HepG2 (cell line): ENCODE data around the gene OR7D2. TPM values are rescaled to one million over a fixed set of nuclear protein-coding genes. Genes with fewer than 3 reads are reported as not detected.

ENCODE experiments used
- ATAC-seq: fragments of 200-7000 bp; cut with Tn5 transposase; 3 replicates; pipeline ENCODE4 v1.9.1; 2020; ENCODE audit warnings: mild to moderate bottlenecking, moderate library complexity
- BruUV-seq: library from RNA; stranded (reverse); fragments of 400-500 nt; replicated peaks from 2 replicates; lab custom pipeline; 2021; lab: Mats Ljungman, UMichigan
- CTCF ChIA-PET: fragments of 300-600 bp; formaldehyde crosslinking; extraction: SDS; loops from one replicate; lab custom pipeline; 2021; ENCODE audit warnings: low total read pairs, inconsistent platforms, low intra/inter-chr PET ratio; lab: Yijun Ruan, JAX
- POLR2A ChIA-PET: fragments of 350-600 bp; sonication (Branson Sonifier 250); formaldehyde crosslinking; loops from one replicate; lab custom pipeline; 2020; ENCODE audit warnings: antibody characterized with exemption, inconsistent platforms; lab: Yijun Ruan, JAX
- DNase-seq: peaks from one replicate; pipeline ENCODE4 v3.0.0-alpha.2; 2015; ENCODE audit warnings: low spot score
- FAIRE-seq: peaks from 3 replicates; lab custom pipeline; 2011; peaks lifted over from hg19 to GRCh38; lab: Jason Lieb, UNC
- H2AFZ ChIP-seq: one replicate; pipeline ENCODE4 v1.6.1; 2011; ENCODE audit warnings: low read length, inconsistent platforms
- H3K27ac ChIP-seq: fragments of 300-600 bp; 3 replicates; pipeline ENCODE4 v1.8.0; 2011; ENCODE audit warnings: mixed run types, mild to moderate bottlenecking, mixed read lengths, low read length, inconsistent platforms; ENCODE audit not compliant: insufficient read depth; ENCODE audit errors: extremely low read length
- H3K27me3 ChIP-seq, 2 experiments: fragments of 200-600 bp in 1 of 2; 2 replicates in 1 of 2; 3 replicates in 1 of 2; pipeline versions ENCODE4 v1.6.0 to v1.8.0; 2011; ENCODE audit warnings: low read length in 2 of 2, mild to moderate bottlenecking in 2 of 2, moderate library complexity in 2 of 2, inconsistent platforms in 1 of 2; ENCODE audit not compliant: insufficient read depth in 2 of 2, control insufficient read depth in 1 of 2
- H3K36me3 ChIP-seq, 2 experiments: fragments of 200-600 bp in 1 of 2; replicated peaks in 1 of 2; 2 replicates in 1 of 2; 3 replicates in 1 of 2; pipeline versions ENCODE4 v1.5.1 to v1.8.0; 2011; ENCODE audit warnings: low read length in 2 of 2, inconsistent platforms in 1 of 2; ENCODE audit not compliant: insufficient read depth in 2 of 2, control insufficient read depth in 1 of 2
- H3K4me1 ChIP-seq: 2 replicates; pipeline ENCODE4 v1.5.1; 2012; ENCODE audit warnings: low read length, inconsistent platforms; ENCODE audit not compliant: insufficient read depth
- H3K4me2 ChIP-seq: 2 replicates; pipeline ENCODE4 v1.6.0; 2011; ENCODE audit warnings: low read depth, low read length, inconsistent platforms
- H3K4me3 ChIP-seq, 3 experiments: fragments of 200-600 bp in 1 of 3; sonication (generic), shearing (Covaris generic) in 1 of 3; replicated peaks in 1 of 3; 2 replicates each; pipeline ENCODE4 v1.5.1; 2011 to 2016; ENCODE audit warnings: low read length in 3 of 3, inconsistent platforms in 2 of 3, low read depth in 2 of 3, mild to moderate bottlenecking in 2 of 3, control low read depth in 1 of 3, mixed read lengths in 1 of 3; ENCODE audit not compliant: insufficient read depth in 1 of 3
- H3K79me2 ChIP-seq: one replicate; pipeline ENCODE4 v1.6.1; 2011; ENCODE audit warnings: low read length, inconsistent platforms; ENCODE audit not compliant: insufficient read depth
- H3K9ac ChIP-seq: 2 replicates; pipeline ENCODE4 v1.6.0; 2011; ENCODE audit warnings: mild to moderate bottlenecking, low read depth, low read length, inconsistent platforms; ENCODE audit not compliant: insufficient read depth
- H3K9me3 ChIP-seq: 2 replicates; pipeline ENCODE4 v1.5.1; 2012; ENCODE audit warnings: mild to moderate bottlenecking, low read length
- H4K20me1 ChIP-seq: 2 replicates; pipeline ENCODE4 v1.6.0; 2011; ENCODE audit warnings: inconsistent platforms, mild to moderate bottlenecking, low read length, moderate library complexity; ENCODE audit not compliant: insufficient read depth
- ARID2 ChIP-seq: sonication (generic); formaldehyde crosslinking; IDR thresholded peaks from 2 replicates; pipeline ENCODE4 v1.8.1; 2022; ENCODE audit warnings: mild to moderate bottlenecking, missing genetic modification reagents, borderline replicate concordance
- ATF7-NPFF ChIP-seq: sonication (generic); formaldehyde crosslinking; IDR thresholded peaks from 2 replicates; pipeline ENCODE4 v1.8.1; 2023; ENCODE audit warnings: mild to moderate bottlenecking, low read depth, missing genetic modification reagents, moderate library complexity
- HNF4G ChIP-seq, 2 experiments: sonication (generic) in 1 of 2; formaldehyde crosslinking in 1 of 2; IDR thresholded peaks; 2 replicates each; pipeline versions ENCODE4 v1.4.0 to v1.6.1; 2011 to 2020; ENCODE audit warnings: borderline replicate concordance in 2 of 2, low read depth in 2 of 2, mild to moderate bottlenecking in 2 of 2, low read length in 1 of 2, missing genetic modification reagents in 1 of 2, moderate library complexity in 1 of 2
- JUND ChIP-seq: sonication (generic); formaldehyde crosslinking; IDR thresholded peaks from 2 replicates; pipeline ENCODE4 v1.8.0; 2022; ENCODE audit warnings: mild to moderate bottlenecking, missing genetic modification reagents
- KDM6A ChIP-seq: IDR thresholded peaks from 2 replicates; pipeline ENCODE4 v1.6.1; 2016; ENCODE audit warnings: low read depth
- NBN ChIP-seq: fragments of 450-650 bp; conservative IDR thresholded peaks from 2 replicates; pipeline ENCODE4 v1.6.1; 2017
- POLR2A ChIP-seq, 2 experiments: IDR thresholded peaks; 2 replicates each; pipeline ENCODE4 v1.6.1; 2011; ENCODE audit warnings: low read depth in 2 of 2, low read length in 2 of 2, mild to moderate bottlenecking in 1 of 2, moderate library complexity in 1 of 2; ENCODE audit not compliant: insufficient read depth in 1 of 2
- RARG ChIP-seq: sonication (generic); formaldehyde crosslinking; IDR thresholded peaks from 2 replicates; pipeline ENCODE4 v1.4.0; 2020; ENCODE audit warnings: low read depth, mild to moderate bottlenecking, missing genetic modification reagents
- SRSF9 ChIP-seq: fragments of 200-400 bp; formaldehyde crosslinking; IDR thresholded peaks from 2 replicates; pipeline ENCODE4 v1.6.1; 2018; ENCODE audit warnings: borderline replicate concordance, mild to moderate bottlenecking, low read depth, low read length; ENCODE audit not compliant: insufficient read depth, poor library complexity, severe bottlenecking
- TFDP1 ChIP-seq: IDR thresholded peaks from 2 replicates; pipeline ENCODE4 v1.6.1; 2016; ENCODE audit warnings: missing compliant biosample characterization, missing genetic modification reagents, borderline replicate concordance
- TOE1 ChIP-seq: sonication (generic); formaldehyde crosslinking; IDR thresholded peaks from 2 replicates; pipeline ENCODE4 v1.4.0; 2020; ENCODE audit warnings: mild to moderate bottlenecking, missing genetic modification reagents
- TRIM22 ChIP-seq: fragments of 450-650 bp; IDR thresholded peaks from 2 replicates; pipeline ENCODE4 v1.6.1; 2017
- ZFAT ChIP-seq: sonication (generic); formaldehyde crosslinking; conservative IDR thresholded peaks from 2 replicates; pipeline ENCODE4 v1.8.1; 2023; ENCODE audit warnings: missing genetic modification reagents, inconsistent platforms
- ZFP1 ChIP-seq: IDR thresholded peaks from 2 replicates; pipeline ENCODE4 v1.6.1; 2016
- WGBS: methylation state at CpG from one replicate; pipeline ENCODE4 v1.1.6; 2017; ENCODE audit warnings: low lambda C conversion rate; 5-methylcytosine and 5-hydroxymethylcytosine counted together
- in situ Hi-C: cut with HindIII; loops from 2 replicates; pipeline ENCODE4 v1.10.0; 2017; ENCODE audit warnings: low pct_unique_long_range_greater_than_20kb; ENCODE audit not compliant: extremely low pct_ligation_motif_present
- intact Hi-C: fragments of 100-400 bp; cut with micrococcal nuclease; formaldehyde crosslinking; loops from one replicate; pipeline ENCODE4 v1.10.0; 2022; ENCODE audit not compliant: unreplicated experiment
- polyA plus RNA-seq, 8 experiments: library from polyadenylated mRNA; depleted of rRNA in 3 of 8; stranded (reverse) in 7 of 8; unstranded in 1 of 8; fragments of >200 nt; fragmentation: Illumina TruSeq in 4 of 8; extraction: Trizol in 4 of 8; gene quantifications; 2 replicates each; pipeline versions ENCODE4 v1.2.1 to v1.2.3, GENCODE V29; 2011 to 2016; ENCODE audit warnings: low read depth in 4 of 8, missing spikeins in 1 of 8, mixed read lengths in 1 of 8; ENCODE audit not compliant: insufficient read depth in 1 of 8
- total RNA-seq, 5 experiments: library from RNA; depleted of rRNA; stranded (reverse); fragments of >200 nt; fragmentation: Illumina TruSeq; extraction: Trizol; gene quantifications; 2 replicates each; pipeline ENCODE4 v1.2.3, GENCODE V29; 2016; ENCODE audit warnings: low read depth in 1 of 5

OR7D2 gene
- total and polyA plus RNA-seq, 2 of the 13 experiments (the other 11 are each of a cell fraction or from before 2014, with no cell fraction given), result 0.07 TPM; not detected in 1

DNA sequence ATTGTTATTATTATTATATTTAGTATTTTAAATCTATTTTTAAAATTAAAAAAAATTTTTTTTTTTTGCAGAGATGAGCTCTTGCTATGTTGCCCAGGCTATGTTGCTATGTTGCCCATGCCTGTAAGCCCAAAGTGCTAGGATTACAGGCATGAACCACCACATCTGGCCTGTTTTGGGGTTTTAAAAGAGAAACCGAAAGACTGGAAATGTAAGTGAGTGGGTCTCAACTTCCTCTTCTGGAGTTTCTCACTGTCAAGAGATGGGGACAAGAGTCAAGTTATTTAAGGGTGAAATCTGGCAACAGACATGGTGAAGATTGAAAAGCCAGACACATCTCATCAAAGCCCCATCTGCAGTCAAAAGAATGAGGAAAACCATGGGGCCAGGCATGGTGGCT is 47.8 kb upstream of the OR7D2 start:
- Histone ChIP-seq H3K79me2 (no peaks in the 10 kb centered on the region), H3K4me2 (no peak overlapping the region), H3K36me3 (no peaks in the 10 kb centered on the region), H3K27ac (no peak overlapping the region), H3K27me3 (peaks cover 0 to 2% of the 10 kb centered on the region in 2 experiments; a peak in 2 of 5 replicates), H3K4me3 (no peak overlapping the region), H2AFZ (no peak overlapping the region), H3K4me1 (no peaks in the 10 kb centered on the region), H3K9me3 (no peaks in the 10 kb centered on the region), H4K20me1 (no peaks in the 10 kb centered on the region), H3K9ac (no peak overlapping the region)
- ATAC-seq (no peak), DNase-seq (no peak), FAIRE-seq (no peak)
- no peak for TF ChIP-seq TFDP1 (CRISPR knock-in tag)
- TF ChIP-seq TOE1 (CRISPR knock-in tag), result no peak
- TF ChIP-seq RARG, result no peak
- TF ChIP-seq ATF7-NPFF (CRISPR knock-in tag), result no peak
- no peak for TF ChIP-seq SRSF9
- TF ChIP-seq ZFAT (CRISPR knock-in tag), result no peak
- no peak for TF ChIP-seq KDM6A (CRISPR knock-in tag)
- no peak for TF ChIP-seq HNF4G (IDR thresholded peaks at IDR 0.05; ENCODE audit: borderline replicate concordance, low read depth, low read length)
- no peak for TF ChIP-seq HNF4G (CRISPR knock-in tag; IDR thresholded peaks at IDR 0.05; ENCODE audit: borderline replicate concordance, low read depth)
- no peak for TF ChIP-seq JUND (CRISPR knock-in tag)
- TF ChIP-seq TRIM22, result no peak
- no peak for TF ChIP-seq ZFP1
- no peak for TF ChIP-seq NBN
- no peak for TF ChIP-seq ARID2 (CRISPR knock-in tag)
- TF ChIP-seq POLR2A (IDR thresholded peaks at IDR 0.05; ENCODE audit: insufficient read depth in 1 of 2, low read depth in 2 of 2, low read length in 2 of 2), result no peak
- in situ Hi-C loops, result loop anchor here (25.0 kb wide), 1 partner anchor 656 kb away; no protein-coding TSS in a partner anchor
- BruUV-seq, result no TSS peak
- ChIA-PET POLR2A (no interaction called here), CTCF (no interaction called here)
- intact Hi-C loops, result loop anchor here (10.0 kb wide), 2 partner anchors 304 to 454 kb away; partner anchors contain the start of genes ZNF121 and ZNF266
- WGBS, result 89% methylated on average over 1 of the region's 1 CpG
